Measurements from ENCODE around the gene USP22.

The USP22 gene

DNA sequence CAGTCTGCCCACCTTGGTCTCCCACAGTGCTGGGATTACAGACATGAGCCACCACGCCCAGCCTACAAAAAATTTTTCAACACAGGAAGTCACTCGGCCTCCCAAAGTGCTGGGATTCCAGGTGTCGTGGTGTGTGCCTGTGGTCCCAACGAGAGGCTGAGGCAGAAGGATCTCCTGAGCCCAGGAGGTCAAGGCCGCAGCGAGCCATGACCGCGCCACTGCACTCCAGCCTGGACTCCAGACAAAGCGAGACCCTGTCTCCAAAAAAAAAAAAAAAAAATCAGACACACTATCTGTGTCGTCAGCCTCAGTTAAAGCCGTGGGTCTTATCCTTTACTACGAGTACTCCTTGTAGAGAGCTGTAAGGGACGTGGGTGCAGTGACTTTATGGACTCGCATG lies 15.8 kb downstream of the USP22 start:
- H3K4me3 ChIP-seq (ENCODE audit: low read depth, low read length), result no peak overlapping the region
- no peak for DNase-seq (ENCODE audit: low read depth)
- TF ChIP-seq MAX (IDR thresholded peaks at IDR 0.05; ENCODE audit: low read depth, low read length), result no peak
- no peak for TF ChIP-seq MYC (IDR thresholded peaks at IDR 0.05; ENCODE audit: low read depth, low read length)
- TF ChIP-seq, protein P1, sequence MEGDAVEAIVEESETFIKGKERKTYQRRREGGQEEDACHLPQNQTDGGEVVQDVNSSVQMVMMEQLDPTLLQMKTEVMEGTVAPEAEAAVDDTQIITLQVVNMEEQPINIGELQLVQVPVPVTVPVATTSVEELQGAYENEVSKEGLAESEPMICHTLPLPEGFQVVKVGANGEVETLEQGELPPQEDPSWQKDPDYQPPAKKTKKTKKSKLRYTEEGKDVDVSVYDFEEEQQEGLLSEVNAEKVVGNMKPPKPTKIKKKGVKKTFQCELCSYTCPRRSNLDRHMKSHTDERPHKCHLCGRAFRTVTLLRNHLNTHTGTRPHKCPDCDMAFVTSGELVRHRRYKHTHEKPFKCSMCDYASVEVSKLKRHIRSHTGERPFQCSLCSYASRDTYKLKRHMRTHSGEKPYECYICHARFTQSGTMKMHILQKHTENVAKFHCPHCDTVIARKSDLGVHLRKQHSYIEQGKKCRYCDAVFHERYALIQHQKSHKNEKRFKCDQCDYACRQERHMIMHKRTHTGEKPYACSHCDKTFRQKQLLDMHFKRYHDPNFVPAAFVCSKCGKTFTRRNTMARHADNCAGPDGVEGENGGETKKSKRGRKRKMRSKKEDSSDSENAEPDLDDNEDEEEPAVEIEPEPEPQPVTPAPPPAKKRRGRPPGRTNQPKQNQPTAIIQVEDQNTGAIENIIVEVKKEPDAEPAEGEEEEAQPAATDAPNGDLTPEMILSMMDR (IDR thresholded peaks at IDR 0.05; ENCODE audit: low read depth, low read length), result no peak
- TF ChIP-seq POLR2A (IDR thresholded peaks at IDR 0.05; ENCODE audit: extremely low read depth, insufficient read length), result no peak

DNA sequence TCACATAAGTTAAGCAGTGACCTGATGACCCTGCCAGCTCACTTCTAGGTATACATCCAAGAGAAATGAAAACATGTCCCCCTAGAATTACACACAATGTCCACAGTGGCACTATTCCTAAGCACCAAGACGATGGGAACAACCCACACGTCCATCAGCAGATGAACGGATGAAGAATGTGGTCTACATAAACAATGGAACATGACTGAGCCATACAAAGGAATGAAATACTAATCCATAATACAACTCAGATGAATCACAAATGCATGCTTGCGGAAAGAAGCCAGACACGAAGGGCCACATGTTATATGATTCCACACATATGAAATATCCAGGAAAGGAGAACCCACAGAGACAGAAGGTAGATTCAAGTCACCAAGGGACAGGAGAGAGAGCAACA lies 17.4 kb downstream of the USP22 start:
- no peak for DNase-seq (ENCODE audit: low read depth)
- TF ChIP-seq MAX (IDR thresholded peaks at IDR 0.05; ENCODE audit: low read depth, low read length) (no peak), MYC (IDR thresholded peaks at IDR 0.05; ENCODE audit: low read depth, low read length) (no peak), POLR2A (IDR thresholded peaks at IDR 0.05; ENCODE audit: extremely low read depth, insufficient read length) (no peak)
- TF ChIP-seq, protein P1 (IDR thresholded peaks at IDR 0.05; ENCODE audit: low read depth, low read length), result no peak

DNA sequence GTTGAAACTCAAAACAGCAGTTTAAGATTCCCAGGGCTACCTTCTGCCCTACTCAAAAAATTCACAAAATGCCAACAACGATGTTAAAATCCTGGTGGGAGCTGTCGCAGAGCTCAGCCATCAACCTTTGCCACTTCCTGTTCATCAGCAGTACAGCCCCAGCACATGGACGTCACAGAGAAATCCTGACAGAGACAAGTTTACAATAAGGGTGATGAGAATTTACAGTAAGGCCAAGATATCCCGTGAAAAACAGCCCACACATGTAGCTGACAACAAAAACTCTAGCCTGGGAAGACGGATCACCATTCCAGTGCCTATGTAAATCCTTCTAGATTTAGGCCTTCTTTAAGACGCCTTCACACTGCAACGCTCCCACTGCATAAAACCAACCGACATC lies 18.8 kb downstream of the USP22 start:
- no peak overlapping the region for H3K4me3 ChIP-seq (ENCODE audit: low read depth, low read length)
- TF ChIP-seq POLR2A (IDR thresholded peaks at IDR 0.05; ENCODE audit: extremely low read depth, insufficient read length) (no peak), MAX (IDR thresholded peaks at IDR 0.05; ENCODE audit: low read depth, low read length) (no peak), MYC (IDR thresholded peaks at IDR 0.05; ENCODE audit: low read depth, low read length) (no peak)
- TF ChIP-seq, protein P1 (IDR thresholded peaks at IDR 0.05; ENCODE audit: low read depth, low read length), result no peak
- no peak for DNase-seq (ENCODE audit: low read depth)

More for the DNA sequence above, 17.4 kb downstream of the USP22 start:
- H3K4me3 ChIP-seq (ENCODE audit: low read depth, low read length), result no peak overlapping the region

DNA sequence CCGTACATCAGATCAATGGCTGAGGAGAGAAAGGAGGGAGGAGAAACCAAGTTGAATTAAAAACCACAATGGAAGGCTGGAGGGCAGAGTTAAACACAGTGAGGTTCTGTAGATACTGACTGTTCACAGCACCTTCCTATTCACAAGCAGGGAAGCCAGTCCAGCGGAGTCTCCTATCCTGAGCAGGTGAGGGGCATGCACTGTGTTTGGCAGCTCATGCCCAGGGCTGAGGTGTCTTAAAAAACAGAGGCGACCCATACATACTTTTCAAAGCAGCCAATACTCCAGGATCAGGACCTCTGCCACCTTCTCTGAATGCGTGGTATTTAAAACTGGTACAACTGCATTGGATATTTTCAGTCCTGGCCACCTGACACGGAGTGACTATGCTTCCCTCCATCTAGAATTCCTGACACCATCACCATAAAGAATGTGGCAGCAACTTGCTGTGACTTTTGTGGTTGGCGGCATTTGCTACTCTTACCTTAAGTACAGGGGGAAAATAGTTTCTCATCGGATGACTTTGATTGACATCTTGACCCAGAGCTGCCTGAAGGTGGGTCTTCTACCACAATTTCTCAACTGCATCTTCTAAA lies 21.5 kb downstream of the USP22 start:
- H3K4me3 ChIP-seq (ENCODE audit: low read depth, low read length), result no peak overlapping the region
- no peak for DNase-seq (ENCODE audit: low read depth)
- no peak for TF ChIP-seq MYC (IDR thresholded peaks at IDR 0.05; ENCODE audit: low read depth, low read length)

- H3K4me3 ChIP-seq (ENCODE audit: low read depth, low read length), result no peak overlapping the region
- no peak for DNase-seq (ENCODE audit: low read depth)
- TF ChIP-seq, protein P1 (IDR thresholded peaks at IDR 0.05; ENCODE audit: low read depth, low read length), result no peak
- TF ChIP-seq MAX (IDR thresholded peaks at IDR 0.05; ENCODE audit: low read depth, low read length) (no peak), MYC (IDR thresholded peaks at IDR 0.05; ENCODE audit: low read depth, low read length) (no peak), POLR2A (IDR thresholded peaks at IDR 0.05; ENCODE audit: extremely low read depth, insufficient read length) (no peak)
Observed at GRCh38 chr17:21020622-21021021, 22.2 kb downstream of the USP22 start.

- DNase-seq (ENCODE audit: low read depth), result peak; percentile 47
- no peak overlapping the region for H3K4me3 ChIP-seq (ENCODE audit: low read depth, low read length)
- no peak for TF ChIP-seq MYC (IDR thresholded peaks at IDR 0.05; ENCODE audit: low read depth, low read length)
- TF ChIP-seq, protein P1 (IDR thresholded peaks at IDR 0.05; ENCODE audit: low read depth, low read length), result peak; percentile 16
- TF ChIP-seq MAX (IDR thresholded peaks at IDR 0.05; ENCODE audit: low read depth, low read length), result no peak
- TF ChIP-seq POLR2A (IDR thresholded peaks at IDR 0.05; ENCODE audit: extremely low read depth, insufficient read length), result no peak
Observed at GRCh38 chr17:21019976-21020586, 22.7 kb downstream of the USP22 start.

Measured in NB4 (cell line).